ENCODE measurements around the gene PHYKPL. TPM values are rescaled to one million over a fixed set of nuclear protein-coding genes. Genes with fewer than 3 reads are reported as not detected.

Gene PHYKPL
- total RNA-seq, 2 donors from 2014 or later = 81.7 to 89.7 TPM

GRCh38 chr5:178210686-178211085 is 21.9 kb downstream of the PHYKPL start:
- no peak overlapping the region for H3K4me3 Mint-ChIP-seq
- H3K9me3 Mint-ChIP-seq = no peaks in the 10 kb centered on the region
- H3K4me1 Mint-ChIP-seq (ENCODE audit: low read depth) = peaks cover 59% of the 10 kb centered on the region
- no peaks in the 10 kb centered on the region for H3K27me3 Mint-ChIP-seq (ENCODE audit: low read depth)
- ATAC-seq (replicated peaks in 1 of 2) (no peak), DNase-seq (no peak)
- H3K27ac Mint-ChIP-seq = peak overlapping the region; percentile 49
- peaks cover 17 to 50% of the 10 kb centered on the region in 2 donors for H3K36me3 Mint-ChIP-seq (ENCODE audit: insufficient read depth in 2 of 2)

- no peaks in the 10 kb centered on the region for H3K9me3 Mint-ChIP-seq
- DNase-seq (no peak), ATAC-seq (replicated peaks in 1 of 2) (no peak)
- H3K36me3 Mint-ChIP-seq (ENCODE audit: insufficient read depth in 2 of 2) = peaks cover 20 to 53% of the 10 kb centered on the region in 2 donors
- peaks cover 58% of the 10 kb centered on the region for H3K4me1 Mint-ChIP-seq (ENCODE audit: low read depth)
- no peak overlapping the region for H3K27ac Mint-ChIP-seq
- H3K4me3 Mint-ChIP-seq = no peak overlapping the region
- H3K27me3 Mint-ChIP-seq (ENCODE audit: low read depth) = no peaks in the 10 kb centered on the region
These were observed 22.5 kb downstream of the PHYKPL start for GRCh38 chr5:178210073-178210535.

DNA sequence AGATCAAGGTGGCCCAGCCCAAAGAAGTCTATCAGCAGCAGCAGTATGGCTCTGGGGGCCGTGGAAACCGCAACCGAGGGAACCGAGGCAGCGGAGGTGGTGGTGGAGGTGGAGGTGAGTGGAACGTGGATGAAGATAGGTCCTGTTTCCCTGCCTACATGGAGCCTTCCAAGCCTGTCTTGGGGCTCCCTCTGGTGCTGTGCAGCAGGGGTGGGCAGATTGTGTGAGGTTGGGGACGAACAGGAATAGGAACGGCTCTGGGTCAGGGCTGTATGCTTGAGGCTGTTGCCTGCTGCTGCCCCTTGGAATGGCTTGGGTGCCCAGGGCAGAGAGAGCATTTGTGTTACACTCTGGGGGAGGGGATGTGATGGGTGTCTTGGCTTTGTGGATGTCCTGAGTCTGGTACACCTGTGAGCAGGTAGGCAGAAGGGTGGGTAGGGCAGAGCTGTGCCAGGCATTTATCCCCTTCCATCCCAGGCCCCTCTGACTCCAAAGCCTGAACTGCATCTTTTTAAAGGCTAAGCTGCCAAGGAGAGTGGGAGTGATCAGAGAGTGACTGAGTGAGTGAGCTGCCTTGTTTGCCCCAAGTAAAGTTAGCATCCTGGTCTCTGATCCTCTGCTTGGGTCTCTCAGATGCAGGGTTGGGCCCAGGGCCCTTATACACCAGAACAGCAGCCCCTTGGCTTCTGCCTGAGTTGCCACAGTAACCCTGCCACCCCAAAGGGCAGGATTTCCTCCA is 23.1 kb downstream of the PHYKPL start:
- Mint-ChIP-seq H3K27ac (peak overlapping the region; percentile 21), H3K9me3 (no peaks in the 10 kb centered on the region), H3K4me1 (ENCODE audit: low read depth) (peaks cover 58% of the 10 kb centered on the region), H3K4me3 (no peak overlapping the region), H3K27me3 (ENCODE audit: low read depth) (no peaks in the 10 kb centered on the region), H3K36me3 (ENCODE audit: insufficient read depth in 2 of 2) (peaks cover 20 to 53% of the 10 kb centered on the region in 2 donors)
- DNase-seq (no peak), ATAC-seq (replicated peaks in 1 of 2) (no peak)

GRCh38 chr5:178208540-178209227 is 23.9 kb downstream of the PHYKPL start:
- H3K36me3 Mint-ChIP-seq (ENCODE audit: insufficient read depth in 2 of 2) = peaks cover 23 to 54% of the 10 kb centered on the region in 2 donors
- DNase-seq = no peak
- no peak overlapping the region for H3K4me3 Mint-ChIP-seq
- no peak for ATAC-seq (replicated peaks in 1 of 2)
- H3K27ac Mint-ChIP-seq = peak overlapping the region; percentile 15
- no peaks in the 10 kb centered on the region for H3K27me3 Mint-ChIP-seq (ENCODE audit: low read depth)
- H3K4me1 Mint-ChIP-seq (ENCODE audit: low read depth) = peaks cover 55% of the 10 kb centered on the region
- no peaks in the 10 kb centered on the region for H3K9me3 Mint-ChIP-seq

GRCh38 chr5:178207917-178208280 is 24.7 kb downstream of the PHYKPL start:
- DNase-seq (no peak), ATAC-seq (replicated peaks in 1 of 2) (no peak)
- H3K9me3 Mint-ChIP-seq = no peaks in the 10 kb centered on the region
- peak overlapping the region; percentile 94 for H3K27ac Mint-ChIP-seq
- peaks cover 47% of the 10 kb centered on the region for H3K4me1 Mint-ChIP-seq (ENCODE audit: low read depth)
- H3K36me3 Mint-ChIP-seq (ENCODE audit: insufficient read depth in 2 of 2) = peaks cover 23 to 48% of the 10 kb centered on the region in 2 donors
- H3K4me3 Mint-ChIP-seq = peak overlapping the region; percentile 84 to 92
- no peaks in the 10 kb centered on the region for H3K27me3 Mint-ChIP-seq (ENCODE audit: low read depth)

- Mint-ChIP-seq H3K36me3 (ENCODE audit: insufficient read depth in 2 of 2) (peaks cover 23 to 48% of the 10 kb centered on the region in 2 donors), H3K4me3 (peak overlapping the region; percentile 84 to 92), H3K27me3 (ENCODE audit: low read depth) (no peaks in the 10 kb centered on the region), H3K4me1 (ENCODE audit: low read depth) (peaks cover 47% of the 10 kb centered on the region), H3K9me3 (no peaks in the 10 kb centered on the region), H3K27ac (peak overlapping the region; percentile 94)
- ATAC-seq (replicated peaks in 1 of 2) (no peak), DNase-seq (no peak)
These were observed 25.3 kb downstream of the PHYKPL start for GRCh38 chr5:178207183-178207916.

GRCh38 chr5:178206166-178207101 is 26.2 kb downstream of the PHYKPL start:
- Mint-ChIP-seq H3K36me3 (ENCODE audit: insufficient read depth in 2 of 2) (peaks cover 23 to 47% of the 10 kb centered on the region in 2 donors), H3K4me3 (peak overlapping the region; percentile 84 to 92), H3K9me3 (no peaks in the 10 kb centered on the region), H3K27ac (peak overlapping the region; percentile 94), H3K27me3 (ENCODE audit: low read depth) (no peaks in the 10 kb centered on the region), H3K4me1 (ENCODE audit: low read depth) (peaks cover 46% of the 10 kb centered on the region)
- no peak for DNase-seq
- no peak for ATAC-seq (replicated peaks in 1 of 2)

DNA sequence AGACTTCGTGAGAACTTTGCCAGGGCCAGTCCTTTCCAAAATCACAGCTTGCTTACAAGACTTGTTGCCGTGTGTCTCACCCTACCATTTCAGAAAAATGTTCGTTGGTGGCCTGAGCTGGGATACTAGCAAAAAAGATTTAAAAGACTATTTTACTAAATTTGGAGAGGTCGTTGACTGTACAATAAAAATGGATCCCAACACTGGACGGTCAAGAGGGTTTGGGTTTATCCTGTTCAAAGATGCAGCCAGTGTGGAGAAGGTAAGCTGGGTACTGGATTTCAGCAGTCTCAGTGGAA is 26.9 kb downstream of the PHYKPL start:
- H3K4me3 Mint-ChIP-seq = peak overlapping the region; percentile 84 to 92
- H3K9me3 Mint-ChIP-seq = no peaks in the 10 kb centered on the region
- DNase-seq (no peak), ATAC-seq (replicated peaks in 1 of 2) (no peak)
- H3K27ac Mint-ChIP-seq = peak overlapping the region; percentile 94
- H3K27me3 Mint-ChIP-seq (ENCODE audit: low read depth) = no peaks in the 10 kb centered on the region
- peaks cover 23 to 40% of the 10 kb centered on the region in 2 donors for H3K36me3 Mint-ChIP-seq (ENCODE audit: insufficient read depth in 2 of 2)
- peaks cover 42% of the 10 kb centered on the region for H3K4me1 Mint-ChIP-seq (ENCODE audit: low read depth)

- peak overlapping the region; percentile 94 for H3K27ac Mint-ChIP-seq
- peak; percentile 39 to 49 for ATAC-seq (replicated peaks in 1 of 2)
- no peaks in the 10 kb centered on the region for H3K27me3 Mint-ChIP-seq (ENCODE audit: low read depth)
- no peaks in the 10 kb centered on the region for H3K9me3 Mint-ChIP-seq
- H3K4me1 Mint-ChIP-seq (ENCODE audit: low read depth) = peaks cover 42% of the 10 kb centered on the region
- peaks cover 20 to 38% of the 10 kb centered on the region in 2 donors for H3K36me3 Mint-ChIP-seq (ENCODE audit: insufficient read depth in 2 of 2)
- peak; percentile 84 to 86 for DNase-seq
- peak overlapping the region; percentile 97 to 99 for H3K4me3 Mint-ChIP-seq
These were observed 27.5 kb downstream of the PHYKPL start for GRCh38 chr5:178204935-178205748.

DNA sequence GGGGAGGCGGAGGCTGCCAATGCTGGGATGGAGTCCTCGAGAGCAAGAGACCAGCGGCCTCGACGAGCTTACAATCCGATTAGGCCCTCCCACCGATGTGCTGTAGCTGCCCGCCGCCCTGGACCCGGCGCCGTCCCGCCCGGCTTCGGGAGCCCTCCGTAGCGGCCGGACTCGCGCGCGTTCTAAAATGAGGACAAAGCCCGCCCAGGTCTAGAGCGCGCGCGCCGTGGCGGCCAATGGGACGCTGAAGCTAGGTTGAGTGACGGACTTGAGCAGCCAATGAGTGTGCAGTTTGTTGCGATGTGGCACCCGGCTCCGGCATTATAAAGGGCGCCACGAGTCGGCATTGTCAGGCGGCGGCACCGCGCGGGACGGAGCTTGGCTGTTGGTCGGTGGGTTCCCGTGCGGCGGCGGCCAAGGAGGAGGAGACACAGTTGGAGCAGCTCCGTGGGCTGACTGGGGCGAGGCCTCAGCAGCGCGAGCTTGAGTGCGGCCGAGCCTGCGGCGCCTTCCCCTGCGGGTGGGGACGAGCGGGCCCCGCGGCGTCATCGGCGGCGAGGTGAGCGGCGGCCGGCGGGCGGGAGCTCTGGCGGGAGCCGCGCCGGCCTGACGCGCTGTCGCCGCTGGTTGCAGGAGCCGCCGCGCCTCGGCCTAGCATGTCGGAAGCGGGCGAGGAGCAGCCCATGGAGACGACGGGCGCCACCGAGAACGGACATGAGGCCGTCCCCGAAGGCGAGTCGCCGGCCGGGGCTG is 28.2 kb downstream of the PHYKPL start, which contains the start of gene HNRNPAB:
HNRNPAB (plus strand) TSS at position 352 of the 753 bp plus-strand sequence; CDS start at position 657, 305 bp downstream.
- peaks cover 18 to 31% of the 10 kb centered on the region in 2 donors for H3K36me3 Mint-ChIP-seq (ENCODE audit: insufficient read depth in 2 of 2)
- H3K9me3 Mint-ChIP-seq = no peaks in the 10 kb centered on the region
- peaks cover 37% of the 10 kb centered on the region for H3K4me1 Mint-ChIP-seq (ENCODE audit: low read depth)
- peak; percentile 87 to 88 for ATAC-seq (replicated peaks in 1 of 2)
- peak within 1 kb of the TSS; percentile 99 for H3K27ac Mint-ChIP-seq
- peak; percentile 96 to 97 for DNase-seq
- H3K4me3 Mint-ChIP-seq = peak within 1 kb of the TSS; percentile 97 to 99
- H3K27me3 Mint-ChIP-seq (ENCODE audit: low read depth) = no peaks in the 10 kb centered on the region

- Mint-ChIP-seq H3K4me3 (peak overlapping the region; percentile 97 to 99), H3K9me3 (no peaks in the 10 kb centered on the region), H3K27ac (peak overlapping the region; percentile 76), H3K4me1 (ENCODE audit: low read depth) (peaks cover 31% of the 10 kb centered on the region), H3K36me3 (ENCODE audit: insufficient read depth in 2 of 2) (peaks cover 17 to 28% of the 10 kb centered on the region in 2 donors), H3K27me3 (ENCODE audit: low read depth) (no peaks in the 10 kb centered on the region)
- DNase-seq (peak in 1 of 2 donors; percentile 37), ATAC-seq (replicated peaks in 1 of 2) (peak; percentile 6 to 8)
These were observed 28.9 kb downstream of the PHYKPL start for GRCh38 chr5:178203670-178204181.
